Natural killer cell (primary cell): Measurements from ENCODE around the gene MSI2. TPM values are rescaled to one million over a fixed set of nuclear protein-coding genes. Genes with fewer than 3 reads are reported as not detected.

Source experiments
- ATAC-seq, 3 donors: fragments of 150-1000 bp in 2 of 3; fragments of 200-7000 bp in 1 of 3; cut with Tn5 transposase; 1 replicate in 1 of 3; 2 replicates in 2 of 3; pipeline ENCODE4 v1.10.0; 2021; ENCODE audit warnings: mild to moderate bottlenecking in 2 of 3, moderate library complexity in 2 of 3
- DNase-seq, 2 donors: peaks; one replicate each; pipeline versions ENCODE4 v3.0.0 to v3.0.0-alpha.2; 2013 to 2021; ENCODE audit warnings: mixed read lengths in 1 of 2
- H3K27ac ChIP-seq: one replicate; pipeline ENCODE4 v1.5.1; 2013; ENCODE audit warnings: mild to moderate bottlenecking, low read length
- H3K27me3 ChIP-seq: one replicate; pipeline ENCODE4 v1.6.1; 2013; ENCODE audit warnings: low read length; ENCODE audit not compliant: control insufficient read depth, insufficient read depth
- H3K36me3 ChIP-seq: one replicate; pipeline ENCODE4 v1.6.1; 2013; ENCODE audit warnings: low read length; ENCODE audit not compliant: control insufficient read depth, insufficient read depth
- H3K4me1 ChIP-seq: one replicate; pipeline ENCODE4 v1.6.1; 2013; ENCODE audit warnings: low read length; ENCODE audit not compliant: control insufficient read depth, insufficient read depth
- H3K4me3 ChIP-seq: one replicate; pipeline ENCODE4 v1.5.1; 2013; ENCODE audit warnings: low read length
- H3K9me3 ChIP-seq: one replicate; pipeline ENCODE4 v1.6.1; 2013; ENCODE audit warnings: low read length; ENCODE audit not compliant: control insufficient read depth, insufficient read depth
- H3K27ac Mint-ChIP-seq, 2 donors: one replicate each; pipeline ENCODE4 v1.8.0; 2022; ENCODE audit warnings: mild to moderate bottlenecking in 2 of 2, mixed read lengths in 2 of 2, moderate library complexity in 1 of 2
- H3K27me3 Mint-ChIP-seq, 2 donors: one replicate each; pipeline ENCODE4 v1.8.0; 2022; ENCODE audit warnings: low read depth in 2 of 2, mixed read lengths in 2 of 2
- H3K36me3 Mint-ChIP-seq: one replicate; pipeline ENCODE4 v1.8.0; 2022; ENCODE audit warnings: mixed read lengths
- H3K4me1 Mint-ChIP-seq, 2 donors: one replicate each; pipeline ENCODE4 v1.8.0; 2022; ENCODE audit warnings: mixed read lengths in 2 of 2
- H3K4me3 Mint-ChIP-seq: one replicate; pipeline ENCODE4 v1.8.0; 2022; ENCODE audit warnings: mild to moderate bottlenecking, moderate library complexity, mixed read lengths
- H3K9me3 Mint-ChIP-seq, 2 donors: one replicate each; pipeline ENCODE4 v1.8.0; 2022; ENCODE audit warnings: mixed read lengths in 2 of 2
- CTCF ChIP-seq: fragments of 200-600 bp; IDR thresholded peaks from one replicate; pipeline ENCODE4 v1.8.0; 2022; ENCODE audit warnings: antibody characterized with exemption
- WGBS: methylation state at CpG from one replicate; pipeline ENCODE4 v1.1.7; 2013; ENCODE audit warnings: missing lambda C conversion rate; ENCODE audit not compliant: insufficient coverage; 5-methylcytosine and 5-hydroxymethylcytosine counted together
- intact Hi-C: fragments of 100-400 bp; cut with micrococcal nuclease; formaldehyde crosslinking; loops from one replicate; pipeline ENCODE4 v1.14.2; 2022
- total RNA-seq, 4 donors: library from RNA; stranded (reverse); fragments of 120-200 nt in 1 of 4; gene quantifications; one replicate each; pipeline versions ENCODE4 v1.2.3 to v1.2.4, GENCODE V29; 2013 to 2022

Gene MSI2
- total RNA-seq, 3 donors from 2014 or later (not counting 1 experiment from before 2014, with no cell fraction given): 95.5 to 145 (median 96.8) TPM

GRCh38 chr17:57518587-57519581 is 262.6 kb downstream of the MSI2 start:
- H3K27me3 Mint-ChIP-seq: no peaks in the 10 kb centered on the region
- intact Hi-C loops: no loop called here
- TF ChIP-seq CTCF: no peak
- Histone ChIP-seq H3K36me3 (no peaks in the 10 kb centered on the region), H3K4me1 (no peaks in the 10 kb centered on the region), H3K4me3 (no peak overlapping the region), H3K27me3 (no peaks in the 10 kb centered on the region), H3K27ac (no peak overlapping the region), H3K9me3 (no peaks in the 10 kb centered on the region)
- DNase-seq (no peak), ATAC-seq (no peak)
- WGBS: 94% methylated on average over 20 of the region's 20 CpGs
- no peak overlapping the region for H3K4me3 Mint-ChIP-seq
- peaks cover 0 to 5% of the 10 kb centered on the region in 2 donors for H3K4me1 Mint-ChIP-seq
- H3K36me3 Mint-ChIP-seq: no peaks in the 10 kb centered on the region
- no peaks in the 10 kb centered on the region for H3K9me3 Mint-ChIP-seq
- no peak overlapping the region for H3K27ac Mint-ChIP-seq

- H3K4me3 ChIP-seq: no peak overlapping the region
- no peak overlapping the region for H3K4me3 Mint-ChIP-seq
- no peaks in the 10 kb centered on the region for H3K9me3 Mint-ChIP-seq
- intact Hi-C loops: no loop called here
- H3K4me1 ChIP-seq: no peaks in the 10 kb centered on the region
- H3K36me3 Mint-ChIP-seq: no peaks in the 10 kb centered on the region
- WGBS: 87% methylated on average over 4 of the region's 7 CpGs
- H3K27ac ChIP-seq: no peak overlapping the region
- no peaks in the 10 kb centered on the region for H3K36me3 ChIP-seq
- no peaks in the 10 kb centered on the region for H3K9me3 ChIP-seq
- DNase-seq (no peak), ATAC-seq (no peak)
- H3K27ac Mint-ChIP-seq: no peak overlapping the region
- TF ChIP-seq CTCF: no peak
- H3K27me3 ChIP-seq: no peaks in the 10 kb centered on the region
- peaks cover 5 to 6% of the 10 kb centered on the region in 2 donors for H3K4me1 Mint-ChIP-seq
- no peaks in the 10 kb centered on the region for H3K27me3 Mint-ChIP-seq
Observed at GRCh38 chr17:57519800-57520199, 263.5 kb downstream of the MSI2 start.

- DNase-seq (no peak), ATAC-seq (no peak)
- Histone ChIP-seq H3K4me3 (no peak overlapping the region), H3K27me3 (no peaks in the 10 kb centered on the region), H3K9me3 (no peaks in the 10 kb centered on the region), H3K36me3 (no peaks in the 10 kb centered on the region), H3K4me1 (no peaks in the 10 kb centered on the region), H3K27ac (no peak overlapping the region)
- Mint-ChIP-seq H3K36me3 (no peaks in the 10 kb centered on the region), H3K4me1 (peaks cover 5 to 8% of the 10 kb centered on the region in 2 donors), H3K4me3 (no peak overlapping the region), H3K27ac (no peak overlapping the region), H3K27me3 (no peaks in the 10 kb centered on the region), H3K9me3 (no peaks in the 10 kb centered on the region)
- intact Hi-C loops: no loop called here
- 96% methylated on average over 7 of the region's 7 CpGs for WGBS
- TF ChIP-seq CTCF: no peak
Observed at GRCh38 chr17:57521606-57522005, 265.3 kb downstream of the MSI2 start.
